HT1080 (cell line): ENCODE measurements around the gene TMEM219. TPM values are rescaled to one million over a fixed set of nuclear protein-coding genes. Genes with fewer than 3 reads are reported as not detected.
"Not testable (repeated sequence)": the region's sequence is repeated elsewhere in the genome, so short reads cannot be mapped to it uniquely, and the experiment has no call there.

Source experiments
- DNase-seq: peaks from one replicate; pipeline ENCODE4 v3.0.0-alpha.2; 2015; ENCODE audit warnings: low read depth
- total RNA-seq: library from RNA; depleted of rRNA; stranded (reverse); fragments of >200 nt; shearing (Covaris generic); gene quantifications from 2 replicates; pipeline ENCODE4 v1.2.3, GENCODE V29; 2014; rRNA removed

Gene TMEM219
- total RNA-seq, 1 experiment from 2014 or later, result 38.0 TPM

DNA sequence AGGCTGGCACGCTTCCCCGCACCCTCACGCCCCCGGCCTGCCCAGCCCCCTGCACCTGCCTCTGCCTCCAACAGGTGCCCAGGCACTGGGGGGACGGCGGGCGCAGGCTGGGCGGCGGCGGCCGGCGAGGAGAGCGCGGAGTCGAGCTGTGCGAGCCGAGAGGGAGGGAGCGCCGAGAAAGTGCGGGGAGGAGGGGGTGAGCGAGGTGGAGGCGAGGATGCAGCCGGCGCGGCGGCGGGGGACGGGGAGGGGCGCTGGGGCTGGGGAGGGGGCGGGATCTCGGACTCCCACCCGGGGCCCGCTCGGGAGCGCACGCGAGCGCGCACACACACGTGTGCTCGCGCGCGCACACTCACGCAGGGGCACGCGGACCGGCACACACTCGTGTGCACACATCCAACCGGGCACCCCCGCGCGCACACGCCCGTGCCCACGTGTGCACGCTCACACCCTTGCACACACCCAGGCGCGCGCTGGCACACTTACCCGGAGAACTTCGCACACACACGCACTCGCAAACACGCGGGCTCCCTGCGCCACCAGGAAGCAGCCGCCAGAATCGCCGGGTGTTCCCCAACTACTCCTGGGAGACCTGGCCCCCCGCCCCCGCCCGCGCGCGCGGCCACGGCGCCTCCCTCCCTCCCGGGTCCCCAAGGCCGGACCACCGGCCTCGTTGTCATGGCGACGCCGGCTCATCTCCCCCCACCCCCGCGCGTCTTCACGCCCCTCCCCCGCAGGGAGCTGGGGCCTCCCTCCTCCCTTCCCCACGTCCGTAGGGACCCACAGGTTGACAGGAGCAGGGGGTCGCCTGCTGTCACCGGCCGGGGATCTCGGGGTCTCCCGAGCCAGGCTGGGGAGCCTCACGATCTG, 49.2 kb downstream of the TMEM219 start, which contains the start of gene DOC2A:
Gene DOC2A, minus strand, starts transcription at position 184 of the 870 bp plus-strand sequence. CDS start 805 bp downstream, outside the sequence.
- DNase-seq, result no peak

DNA sequence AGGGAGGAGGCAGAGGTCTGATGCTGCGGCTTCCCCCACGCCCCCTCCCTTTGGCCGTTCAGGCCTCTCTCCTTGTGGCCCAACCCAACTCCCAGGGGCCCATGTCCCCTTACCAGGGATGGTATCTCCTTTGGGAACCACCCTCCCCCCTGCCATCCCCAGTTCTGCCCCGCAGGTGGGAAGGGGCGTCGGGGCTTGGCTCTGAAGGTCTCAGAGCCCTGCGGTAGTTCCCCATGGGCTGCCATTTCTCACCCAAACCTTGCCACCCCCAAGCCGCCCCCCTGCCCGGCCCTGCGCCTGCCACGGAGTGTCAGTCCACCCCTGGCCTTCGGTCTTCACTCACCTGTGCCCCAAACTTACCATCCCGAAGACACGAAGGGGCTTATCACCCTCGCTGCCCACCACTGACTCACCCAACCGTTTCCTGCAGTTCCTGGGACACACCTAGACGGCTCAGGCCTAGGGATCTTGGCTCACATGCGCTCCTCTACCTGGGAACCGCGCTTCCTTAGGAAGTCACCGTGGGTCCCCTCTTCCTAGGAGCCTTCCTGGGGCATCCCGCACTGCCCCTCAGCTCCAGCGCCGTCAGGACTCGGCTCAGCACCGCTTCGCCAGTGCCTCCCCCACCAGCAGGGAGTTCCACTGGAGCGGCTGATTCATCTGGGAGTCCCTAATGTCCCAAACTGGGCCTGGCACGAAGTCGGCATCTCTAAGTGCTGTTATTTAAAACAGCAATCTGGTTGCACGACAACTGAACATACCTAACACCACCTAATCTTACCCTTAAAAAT, 50.0 kb downstream of the TMEM219 start:
- no peak for DNase-seq

DNA sequence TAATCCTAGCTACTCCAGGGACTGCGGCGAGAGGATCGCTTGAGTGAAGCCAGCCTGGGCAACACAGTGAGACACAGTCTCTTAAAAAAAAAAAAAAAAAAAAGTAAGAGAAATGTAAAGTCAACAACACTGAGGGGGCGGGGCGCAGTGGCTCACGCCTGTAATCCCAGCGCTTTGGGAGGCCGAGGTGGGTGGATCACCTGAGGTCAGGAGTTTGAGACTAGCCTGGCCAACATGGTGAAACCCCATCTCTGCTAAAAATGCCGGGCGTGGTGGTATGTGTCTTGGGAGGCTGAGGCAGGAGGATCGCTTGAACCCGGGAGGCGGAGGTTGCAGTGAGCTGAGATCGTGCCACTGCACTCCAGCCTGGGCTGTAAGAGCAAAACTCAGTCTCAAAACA, 50.7 kb downstream of the TMEM219 start:
- DNase-seq, result not testable (repeated sequence)

DNA sequence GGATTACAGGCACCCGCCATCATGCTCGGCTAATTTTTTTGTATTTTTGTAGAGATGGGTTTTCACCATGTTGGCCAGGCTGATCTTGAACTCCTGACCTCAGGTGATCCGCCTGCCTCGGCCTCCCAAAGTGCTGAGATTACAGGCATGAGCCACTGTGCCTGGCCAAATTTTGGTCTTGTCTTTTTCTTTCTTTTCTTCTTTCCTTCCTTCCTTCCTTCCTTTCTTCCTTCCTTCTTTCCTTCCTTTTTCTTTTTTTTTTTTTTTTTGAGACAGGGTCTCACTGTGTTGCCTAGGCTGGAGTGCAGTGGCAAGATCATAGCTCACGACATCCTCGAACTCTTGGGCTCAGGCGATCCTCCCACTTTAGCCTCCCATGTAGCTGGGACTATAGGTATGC, 53.6 kb downstream of the TMEM219 start:
- not testable (repeated sequence) for DNase-seq

DNA sequence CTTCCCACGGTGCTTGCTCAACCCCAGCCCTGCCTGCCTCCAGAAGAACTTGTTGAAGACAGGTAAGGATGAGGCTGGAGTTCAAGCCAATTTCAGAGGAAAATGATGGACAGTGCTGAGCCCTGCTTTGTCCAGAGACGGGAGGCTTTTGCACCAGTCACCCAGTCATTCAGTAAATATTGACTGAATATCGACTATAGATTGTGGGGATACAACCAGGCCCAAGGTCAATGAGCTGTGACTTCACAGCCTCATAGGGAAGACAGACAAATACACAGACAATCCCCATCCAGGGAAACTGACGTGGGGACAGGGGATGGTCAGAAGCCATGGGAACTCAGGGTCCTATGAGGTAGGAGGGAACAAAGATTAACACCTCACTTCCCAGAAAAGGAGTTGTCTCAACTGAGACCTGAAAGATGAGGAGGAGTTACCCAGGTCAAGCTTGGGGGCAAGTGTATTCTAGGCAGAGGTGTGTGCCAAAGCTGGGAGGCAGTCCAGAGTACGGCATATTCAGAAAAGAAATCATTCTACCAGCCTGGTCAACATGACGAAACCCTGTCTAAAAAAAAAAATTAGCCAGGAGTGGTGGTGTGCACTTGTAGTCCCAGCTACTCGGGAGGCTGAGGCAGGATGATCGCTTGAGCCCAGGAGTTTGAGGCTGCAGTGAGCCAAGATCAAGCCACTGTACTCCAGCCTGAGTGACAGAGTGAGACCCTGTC, 54.8 kb downstream of the TMEM219 start:
- no peak for DNase-seq

DNA sequence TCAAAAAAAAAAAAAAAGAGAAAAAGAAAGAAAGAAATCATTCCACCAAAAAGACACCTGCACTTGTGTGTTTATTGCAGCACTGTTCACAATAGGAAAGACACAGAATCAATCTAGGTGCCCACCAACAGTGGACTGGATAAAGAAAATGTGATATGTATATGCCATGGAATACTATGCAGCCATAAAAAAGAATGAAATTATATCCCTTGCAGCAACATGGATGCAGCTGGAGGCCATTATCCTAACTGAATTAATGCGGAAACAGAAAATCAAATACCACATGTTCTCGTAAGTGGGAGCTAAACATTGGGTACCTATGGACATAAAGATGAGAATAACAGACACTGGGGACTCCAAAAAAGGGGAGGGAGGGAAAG, 55.4 kb downstream of the TMEM219 start:
- no peak for DNase-seq

DNA sequence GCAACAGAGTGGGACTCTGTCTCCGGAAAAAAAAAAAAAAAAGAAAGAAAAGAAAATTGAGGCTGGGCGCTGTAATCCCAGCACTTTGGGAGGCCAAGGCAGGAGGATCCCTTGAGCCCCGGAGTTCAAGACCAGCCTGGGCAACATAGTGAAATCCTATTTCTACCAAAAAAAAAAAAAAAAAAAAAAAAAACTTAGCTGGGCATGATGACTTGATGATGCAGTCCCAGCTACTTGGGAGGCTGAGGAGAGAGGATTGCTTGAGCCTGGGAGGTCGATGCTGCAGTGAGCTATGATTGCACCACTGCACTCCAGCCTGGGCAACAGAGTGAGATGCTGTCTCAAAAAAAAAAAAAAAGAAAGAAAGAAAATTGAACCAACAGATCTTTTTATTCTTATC, 56.1 kb downstream of the TMEM219 start:
- DNase-seq, result not testable (repeated sequence)

DNA sequence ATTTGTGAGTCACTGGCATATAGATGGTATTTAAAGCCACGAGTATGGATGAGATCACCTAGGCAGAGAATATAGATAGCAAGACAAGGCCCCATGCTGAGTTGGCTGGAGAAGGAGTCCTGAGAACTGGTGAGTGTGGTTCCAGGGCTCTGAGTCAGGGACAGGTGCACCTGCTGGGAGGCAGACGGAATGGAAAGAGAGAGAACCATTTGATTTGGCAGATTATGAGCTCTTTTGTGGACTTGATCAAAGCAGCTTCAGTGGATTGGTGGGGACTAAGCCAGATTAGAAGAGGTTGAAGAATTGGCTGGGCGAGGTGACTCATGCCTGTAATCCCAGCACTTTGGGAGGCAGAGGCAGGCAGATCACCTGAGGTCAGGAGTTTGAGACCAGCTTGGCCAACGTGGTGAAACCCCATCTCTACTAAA, 56.9 kb downstream of the TMEM219 start:
- DNase-seq, result peak; percentile 64

Other genes with a start within 250 kb of the TMEM219 start
- 0.13 and 1.5 TPM in 2 replicates for gene C16orf54, start 216.1 kb upstream of the TMEM219 start, total RNA-seq
- not detected in 2 replicates for gene ZG16, start 183.8 kb upstream of the TMEM219 start, total RNA-seq
- 120 and 122 TPM in 2 replicates for gene KIF22, start 171.3 kb upstream of the TMEM219 start, total RNA-seq
- 289 and 412 TPM in 2 replicates for gene MAZ, start 155.6 kb upstream of the TMEM219 start, total RNA-seq
- 0.60 and 4.5 TPM in 2 replicates for gene PRRT2, start 149.9 kb upstream of the TMEM219 start, total RNA-seq
- 51.3 and 56.5 TPM in 2 replicates for gene PAGR1, start 145.9 kb upstream of the TMEM219 start, total RNA-seq
- 96.4 and 101 TPM in 2 replicates for gene MVP, start 141.6 kb upstream of the TMEM219 start, total RNA-seq
- 77.2 and 80.9 TPM in 2 replicates for gene CDIPT, start 98.9 kb upstream of the TMEM219 start, total RNA-seq
- 1.5 and 2.6 TPM in 2 replicates for gene SEZ6L2, start 62.5 kb upstream of the TMEM219 start, total RNA-seq
- 3.8 and 9.3 TPM in 2 replicates for gene ASPHD1, start 61.6 kb upstream of the TMEM219 start, total RNA-seq
- gene KCTD13, start 35.9 kb upstream of the TMEM219 start, total RNA-seq, result 4.1 and 4.3 TPM in 2 replicates
- gene TAOK2, start 11.8 kb downstream of the TMEM219 start, total RNA-seq, result 38.4 and 40.0 TPM in 2 replicates
- gene HIRIP3, start 33.5 kb downstream of the TMEM219 start, total RNA-seq, result 24.3 and 33.8 TPM in 2 replicates
- 80.1 and 94.7 TPM in 2 replicates for gene INO80E, start 34.2 kb downstream of the TMEM219 start, total RNA-seq
- gene DOC2A, start 48.9 kb downstream of the TMEM219 start, total RNA-seq, result 0.10 and 0.63 TPM in 2 replicates
- gene C16orf92, start 61.1 kb downstream of the TMEM219 start, total RNA-seq, result not detected in 2 replicates
- gene TLCD3B, start 69.2 kb downstream of the TMEM219 start, total RNA-seq, result 0.11 and 0.13 TPM in 2 replicates
- gene ALDOA, start 103.7 kb downstream of the TMEM219 start, total RNA-seq, result 1,753 and 2,052 TPM in 2 replicates
- 217 and 241 TPM in 2 replicates for gene PPP4C, start 113.9 kb downstream of the TMEM219 start, total RNA-seq
- 0.59 and 0.90 TPM in 2 replicates for gene TBX6, start 129.8 kb downstream of the TMEM219 start, total RNA-seq
- gene YPEL3, start 134.1 kb downstream of the TMEM219 start, total RNA-seq, result 0.48 and 2.7 TPM in 2 replicates
- 0.06 and 2.1 TPM in 2 replicates for gene GDPD3, start 151.5 kb downstream of the TMEM219 start, total RNA-seq
- gene MAPK3, start 161.1 kb downstream of the TMEM219 start, total RNA-seq, result 18.4 and 22.9 TPM in 2 replicates
- gene CORO1A, start 221.5 kb downstream of the TMEM219 start, total RNA-seq, result 7.1 and 9.1 TPM in 2 replicates
- gene BOLA2B, start 231.6 kb downstream of the TMEM219 start, total RNA-seq, result 67.0 and 120 TPM in 2 replicates
- 93.6 and 98.4 TPM in 2 replicates for gene SLX1A, start 231.8 kb downstream of the TMEM219 start, total RNA-seq
- gene SULT1A3, start 237.2 kb downstream of the TMEM219 start, total RNA-seq, result 3.8 and 15.1 TPM in 2 replicates